Ishikawa (cell line): Measurements from ENCODE around the gene B3GLCT.

Experiments
- CREB1 ChIP-seq: IDR thresholded peaks from 2 replicates; pipeline ENCODE4 v1.6.1; 2012; ENCODE audit warnings: low read depth
- EGR1 ChIP-seq: IDR thresholded peaks from 2 replicates; pipeline ENCODE4 v1.6.1; 2012
- EP300 ChIP-seq: IDR thresholded peaks from 2 replicates; pipeline ENCODE4 v1.6.1; 2012; ENCODE audit warnings: borderline replicate concordance
- FOXM1 ChIP-seq: IDR thresholded peaks from 2 replicates; pipeline ENCODE4 v1.6.1; 2012; ENCODE audit warnings: low read depth, borderline replicate concordance
- RAD21 ChIP-seq: IDR thresholded peaks from 2 replicates; pipeline ENCODE4 v1.6.1; 2012; ENCODE audit warnings: low read depth
- TCF12 ChIP-seq: IDR thresholded peaks from 2 replicates; pipeline ENCODE4 v1.6.1; 2012; ENCODE audit warnings: low read depth
- TF ChIP-seq, protein P1 (sequence below): IDR thresholded peaks from 2 replicates; pipeline ENCODE4 v1.6.1; 2012; ENCODE audit warnings: low read depth, mild to moderate bottlenecking
- TF ChIP-seq, protein P2 (sequence below): IDR thresholded peaks from 2 replicates; pipeline ENCODE4 v1.6.1; 2012
- TF ChIP-seq, protein P3 (sequence below): IDR thresholded peaks from 2 replicates; pipeline ENCODE4 v1.6.1; 2012

DNA sequence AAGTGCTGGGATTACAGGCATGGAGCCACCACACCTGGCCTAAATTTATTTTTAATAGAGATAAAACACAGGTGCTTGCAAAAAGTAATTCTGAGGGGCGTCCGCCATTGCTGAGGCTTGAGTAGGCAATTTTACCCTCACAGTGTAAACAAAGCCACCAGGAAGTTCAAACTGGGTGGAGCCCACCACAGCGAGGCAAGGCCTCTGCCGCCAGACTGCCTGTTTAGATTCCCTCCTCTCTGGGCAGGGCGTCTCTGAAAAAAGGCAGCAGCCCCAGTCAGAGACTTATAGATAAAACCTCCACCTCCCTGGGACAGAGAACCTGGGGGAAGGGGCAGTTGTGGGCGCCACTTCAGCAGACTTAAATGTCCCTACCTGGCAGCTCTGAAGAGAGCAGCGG is 50.7 kb downstream of the B3GLCT start:
- TF ChIP-seq CREB1 (no peak), FOXM1 (no peak), RAD21 (no peak), EP300 (no peak), TCF12 (no peak), EGR1 (no peak)
- TF ChIP-seq, protein P1, sequence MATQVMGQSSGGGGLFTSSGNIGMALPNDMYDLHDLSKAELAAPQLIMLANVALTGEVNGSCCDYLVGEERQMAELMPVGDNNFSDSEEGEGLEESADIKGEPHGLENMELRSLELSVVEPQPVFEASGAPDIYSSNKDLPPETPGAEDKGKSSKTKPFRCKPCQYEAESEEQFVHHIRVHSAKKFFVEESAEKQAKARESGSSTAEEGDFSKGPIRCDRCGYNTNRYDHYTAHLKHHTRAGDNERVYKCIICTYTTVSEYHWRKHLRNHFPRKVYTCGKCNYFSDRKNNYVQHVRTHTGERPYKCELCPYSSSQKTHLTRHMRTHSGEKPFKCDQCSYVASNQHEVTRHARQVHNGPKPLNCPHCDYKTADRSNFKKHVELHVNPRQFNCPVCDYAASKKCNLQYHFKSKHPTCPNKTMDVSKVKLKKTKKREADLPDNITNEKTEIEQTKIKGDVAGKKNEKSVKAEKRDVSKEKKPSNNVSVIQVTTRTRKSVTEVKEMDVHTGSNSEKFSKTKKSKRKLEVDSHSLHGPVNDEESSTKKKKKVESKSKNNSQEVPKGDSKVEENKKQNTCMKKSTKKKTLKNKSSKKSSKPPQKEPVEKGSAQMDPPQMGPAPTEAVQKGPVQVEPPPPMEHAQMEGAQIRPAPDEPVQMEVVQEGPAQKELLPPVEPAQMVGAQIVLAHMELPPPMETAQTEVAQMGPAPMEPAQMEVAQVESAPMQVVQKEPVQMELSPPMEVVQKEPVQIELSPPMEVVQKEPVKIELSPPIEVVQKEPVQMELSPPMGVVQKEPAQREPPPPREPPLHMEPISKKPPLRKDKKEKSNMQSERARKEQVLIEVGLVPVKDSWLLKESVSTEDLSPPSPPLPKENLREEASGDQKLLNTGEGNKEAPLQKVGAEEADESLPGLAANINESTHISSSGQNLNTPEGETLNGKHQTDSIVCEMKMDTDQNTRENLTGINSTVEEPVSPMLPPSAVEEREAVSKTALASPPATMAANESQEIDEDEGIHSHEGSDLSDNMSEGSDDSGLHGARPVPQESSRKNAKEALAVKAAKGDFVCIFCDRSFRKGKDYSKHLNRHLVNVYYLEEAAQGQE = no peak
- TF ChIP-seq, protein P2, sequence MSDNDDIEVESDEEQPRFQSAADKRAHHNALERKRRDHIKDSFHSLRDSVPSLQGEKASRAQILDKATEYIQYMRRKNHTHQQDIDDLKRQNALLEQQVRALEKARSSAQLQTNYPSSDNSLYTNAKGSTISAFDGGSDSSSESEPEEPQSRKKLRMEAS = no peak
- TF ChIP-seq, protein P3, sequence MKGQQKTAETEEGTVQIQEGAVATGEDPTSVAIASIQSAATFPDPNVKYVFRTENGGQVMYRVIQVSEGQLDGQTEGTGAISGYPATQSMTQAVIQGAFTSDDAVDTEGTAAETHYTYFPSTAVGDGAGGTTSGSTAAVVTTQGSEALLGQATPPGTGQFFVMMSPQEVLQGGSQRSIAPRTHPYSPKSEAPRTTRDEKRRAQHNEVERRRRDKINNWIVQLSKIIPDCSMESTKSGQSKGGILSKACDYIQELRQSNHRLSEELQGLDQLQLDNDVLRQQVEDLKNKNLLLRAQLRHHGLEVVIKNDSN = no peak
